ENCODE results near the gene AVPI1.

GRCh38 chr10:97687785-97688781, 1.0 kb upstream of the AVPI1 start:
- TF ChIP-seq SP1 (IDR thresholded peaks at IDR 0.05; ENCODE audit: low read depth, low read length) (no peak), POLR2A (IDR thresholded peaks at IDR 0.05; ENCODE audit: low read depth, low read length) (no peak), TARDBP (IDR thresholded peaks at IDR 0.05; ENCODE audit: borderline replicate concordance) (no peak), BACH1 (IDR thresholded peaks at IDR 0.05; ENCODE audit: borderline replicate concordance) (no peak), CTCF (IDR thresholded peaks at IDR 0.05 in 2 of 3, conservative IDR thresholded peaks at IDR 0.05 in 1 of 3; ENCODE audit: control insufficient read depth in 2 of 3, extremely low read depth in 1 of 3, insufficient read depth in 1 of 3, low read depth in 3 of 3, low read length in 3 of 3) (no peak), JUND (IDR thresholded peaks at IDR 0.05; ENCODE audit: low read depth, low read length) (no peak)
